Gastroesophageal sphincter (tissue), 3 donors: Measurements from ENCODE around the gene DMKN.

Experiments
- POLR2A ChIP-seq, 2 donors: fragments of 450-650 bp; IDR thresholded peaks; one replicate each; pipeline ENCODE4 v1.6.1; 2017; ENCODE audit warnings: antibody characterized with exemption in 2 of 2, mild to moderate bottlenecking in 2 of 2, moderate library complexity in 1 of 2
- TF ChIP-seq, protein P1 (sequence below), 4 experiments: fragments of 200-600 bp in 2 of 4; fragments of 450-650 bp in 2 of 4; sonication (generic) in 1 of 4; IDR thresholded peaks; one replicate each; pipeline ENCODE4 v1.5.1; 2017 to 2019; ENCODE audit warnings: antibody characterized with exemption in 4 of 4, mild to moderate bottlenecking in 2 of 4, moderate library complexity in 2 of 4

- TF ChIP-seq, protein P1, sequence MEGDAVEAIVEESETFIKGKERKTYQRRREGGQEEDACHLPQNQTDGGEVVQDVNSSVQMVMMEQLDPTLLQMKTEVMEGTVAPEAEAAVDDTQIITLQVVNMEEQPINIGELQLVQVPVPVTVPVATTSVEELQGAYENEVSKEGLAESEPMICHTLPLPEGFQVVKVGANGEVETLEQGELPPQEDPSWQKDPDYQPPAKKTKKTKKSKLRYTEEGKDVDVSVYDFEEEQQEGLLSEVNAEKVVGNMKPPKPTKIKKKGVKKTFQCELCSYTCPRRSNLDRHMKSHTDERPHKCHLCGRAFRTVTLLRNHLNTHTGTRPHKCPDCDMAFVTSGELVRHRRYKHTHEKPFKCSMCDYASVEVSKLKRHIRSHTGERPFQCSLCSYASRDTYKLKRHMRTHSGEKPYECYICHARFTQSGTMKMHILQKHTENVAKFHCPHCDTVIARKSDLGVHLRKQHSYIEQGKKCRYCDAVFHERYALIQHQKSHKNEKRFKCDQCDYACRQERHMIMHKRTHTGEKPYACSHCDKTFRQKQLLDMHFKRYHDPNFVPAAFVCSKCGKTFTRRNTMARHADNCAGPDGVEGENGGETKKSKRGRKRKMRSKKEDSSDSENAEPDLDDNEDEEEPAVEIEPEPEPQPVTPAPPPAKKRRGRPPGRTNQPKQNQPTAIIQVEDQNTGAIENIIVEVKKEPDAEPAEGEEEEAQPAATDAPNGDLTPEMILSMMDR (IDR thresholded peaks at IDR 0.05): no peak
- no peak for TF ChIP-seq POLR2A (IDR thresholded peaks at IDR 0.05)
Measured at GRCh38 chr19:35528218-35529038, 15.0 kb upstream of the DMKN start, which contains the start of gene SBSN.
